ENCODE measurements around the gene SCMH1.

The SCMH1 gene

GRCh38 chr1:41021526-41022308 is 220.4 kb downstream of the SCMH1 start, which contains the start of gene SLFNL1:
SLFNL1 (minus strand) TSS chr1:41021725; CDS start chr1:41020660, 1,065 bp downstream.
- DNase-seq, result no peak

- no peak for DNase-seq
These were observed 221.5 kb downstream of the SCMH1 start for GRCh38 chr1:41020654-41021053.

- no peak for DNase-seq
These were observed 222.0 kb downstream of the SCMH1 start for GRCh38 chr1:41020109-41020576.

GRCh38 chr1:41019353-41019745 is 222.8 kb downstream of the SCMH1 start:
- no peak for DNase-seq

- no peak for DNase-seq
These were observed 224.1 kb downstream of the SCMH1 start for GRCh38 chr1:41018018-41018410.

GRCh38 chr1:41017141-41018017 is 224.7 kb downstream of the SCMH1 start:
- DNase-seq, result no peak

GRCh38 chr1:41015897-41016470 is 226.1 kb downstream of the SCMH1 start:
- DNase-seq, result no peak

- no peak for DNase-seq
These were observed 226.7 kb downstream of the SCMH1 start for GRCh38 chr1:41015281-41015896.

GRCh38 chr1:41014871-41015270 is 227.2 kb downstream of the SCMH1 start:
- DNase-seq, result no peak

GRCh38 chr1:41013796-41014195 is 228.3 kb downstream of the SCMH1 start:
- no peak for DNase-seq

GRCh38 chr1:41013024-41013423 is 229.1 kb downstream of the SCMH1 start:
- no peak for DNase-seq

GRCh38 chr1:41010345-41010744 is 231.8 kb downstream of the SCMH1 start:
- no peak for DNase-seq

GRCh38 chr1:41009466-41009865 is 232.6 kb downstream of the SCMH1 start:
- DNase-seq, result no peak

- DNase-seq, result no peak
These were observed 234.9 kb downstream of the SCMH1 start for GRCh38 chr1:41006942-41007865.

GRCh38 chr1:41005876-41006275 is 236.2 kb downstream of the SCMH1 start:
- DNase-seq, result no peak

GRCh38 chr1:41003640-41004220 is 238.4 kb downstream of the SCMH1 start:
- peak; percentile 94 for DNase-seq

- DNase-seq, result no peak
These were observed 238.9 kb downstream of the SCMH1 start for GRCh38 chr1:41003127-41003639.

- DNase-seq, result no peak
These were observed 243.4 kb downstream of the SCMH1 start for GRCh38 chr1:40998668-40999067.

GRCh38 chr1:40997096-40997495 is 245.0 kb downstream of the SCMH1 start:
- DNase-seq, result no peak

- DNase-seq, result no peak
These were observed 253.0 kb downstream of the SCMH1 start for GRCh38 chr1:40989066-40989465.

GRCh38 chr1:40988280-40988679 is 253.8 kb downstream of the SCMH1 start:
- DNase-seq, result no peak

All from activated CD4-positive, alpha-beta T cell treated with anti-CD3 and anti-CD28 coated beads, Interleukin-2, Interleukin-6, amounts not matched to agents 100 ng/mL and 50 ng/mL, durations not matched to agents 16 hours and 8 hours (primary cell).